Activated CD4-positive, alpha-beta T cell treated with anti-CD3 and anti-CD28 coated beads for 24 hours (primary cell): ENCODE measurements around the gene SMTN.
A peak's percentile ranks its signal among the peaks of the same experiment; 100 is the strongest.
"Not testable (repeated sequence)": the region's sequence is repeated elsewhere in the genome, so short reads cannot be mapped to it uniquely, and the experiment has no call there.

Experiments
- DNase-seq, 2 donors: peaks; one replicate each; pipeline ENCODE4 v3.0.0-alpha.2; 2020; ENCODE audit warnings: low read depth in 2 of 2

The SMTN gene

GRCh38 chr22:31104869-31105268 lies 23.8 kb downstream of the SMTN start:
- no peak for DNase-seq

GRCh38 chr22:31105282-31105929 lies 24.3 kb downstream of the SMTN start:
- DNase-seq, result no peak

GRCh38 chr22:31106001-31106571 lies 25.0 kb downstream of the SMTN start:
- no peak for DNase-seq

GRCh38 chr22:31106731-31107177 lies 25.6 kb downstream of the SMTN start:
- DNase-seq, result no peak

GRCh38 chr22:31107178-31107893 lies 26.2 kb downstream of the SMTN start, which contains the start of gene SELENOM:
TSS of gene SELENOM (minus strand) at chr22:31107568. CDS start at chr22:31107505, 63 bp downstream.
- peak; percentile 66 to 84 for DNase-seq

GRCh38 chr22:31107894-31108218 lies 26.7 kb downstream of the SMTN start:
- DNase-seq, result no peak

GRCh38 chr22:31112547-31113091 lies 31.5 kb downstream of the SMTN start:
- DNase-seq, result not testable (repeated sequence)

- no peak for DNase-seq
These were observed 37.1 kb downstream of the SMTN start for GRCh38 chr22:31118046-31118820.

GRCh38 chr22:31119026-31119717 lies 38.1 kb downstream of the SMTN start:
- no peak for DNase-seq

GRCh38 chr22:31120230-31120629 lies 39.1 kb downstream of the SMTN start:
- no peak for DNase-seq

- DNase-seq, result no peak
These were observed 39.5 kb downstream of the SMTN start for GRCh38 chr22:31120642-31121041.

- DNase-seq, result no peak
These were observed 40.3 kb downstream of the SMTN start for GRCh38 chr22:31121403-31121802.

- DNase-seq, result no peak
These were observed 41.0 kb downstream of the SMTN start for GRCh38 chr22:31122196-31122531.

- DNase-seq, result no peak
These were observed 41.6 kb downstream of the SMTN start, which contains the start of gene INPP5J for GRCh38 chr22:31122532-31123291. TSS of gene INPP5J (plus strand) at chr22:31122966. CDS start at chr22:31123015, 49 bp downstream.

- DNase-seq, result no peak
These were observed 42.1 kb downstream of the SMTN start for GRCh38 chr22:31123292-31123602.

- DNase-seq, result no peak
These were observed 43.2 kb downstream of the SMTN start for GRCh38 chr22:31124290-31124689.

GRCh38 chr22:31124811-31125465 lies 43.8 kb downstream of the SMTN start:
- no peak for DNase-seq

GRCh38 chr22:31125521-31126117 lies 44.5 kb downstream of the SMTN start:
- DNase-seq, result no peak

GRCh38 chr22:31126128-31126868 lies 45.2 kb downstream of the SMTN start:
- DNase-seq, result no peak
